HG03139 (cell line): ENCODE results near the gene ACTR8.

Experiments used
- ATAC-seq: cut with Tn5 transposase; IDR thresholded peaks from one replicate; pipeline ENCODE4 v1.9.1; 2021; ENCODE audit not compliant: unreplicated experiment

The ACTR8 gene

DNA sequence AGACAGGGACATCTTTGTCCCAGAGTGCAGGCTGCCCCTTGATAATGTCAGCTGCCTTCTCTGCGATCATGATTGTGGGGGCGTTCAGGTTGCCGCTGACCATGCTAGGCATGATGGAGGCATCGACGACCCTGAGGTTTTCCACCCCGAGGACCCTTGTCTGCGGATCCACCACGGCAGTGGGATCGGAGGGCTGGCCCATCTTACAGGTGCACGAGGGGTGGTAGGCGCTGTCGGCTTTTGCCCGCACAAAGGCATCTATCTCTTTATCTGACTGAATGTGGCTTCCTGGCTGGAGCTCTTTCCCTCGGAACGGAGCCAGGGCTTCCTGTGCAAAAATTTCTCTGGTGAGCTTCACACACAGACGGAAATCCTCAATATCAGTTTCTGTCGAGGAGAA lies 64.1 kb downstream of the ACTR8 start:
- no peak for ATAC-seq

DNA sequence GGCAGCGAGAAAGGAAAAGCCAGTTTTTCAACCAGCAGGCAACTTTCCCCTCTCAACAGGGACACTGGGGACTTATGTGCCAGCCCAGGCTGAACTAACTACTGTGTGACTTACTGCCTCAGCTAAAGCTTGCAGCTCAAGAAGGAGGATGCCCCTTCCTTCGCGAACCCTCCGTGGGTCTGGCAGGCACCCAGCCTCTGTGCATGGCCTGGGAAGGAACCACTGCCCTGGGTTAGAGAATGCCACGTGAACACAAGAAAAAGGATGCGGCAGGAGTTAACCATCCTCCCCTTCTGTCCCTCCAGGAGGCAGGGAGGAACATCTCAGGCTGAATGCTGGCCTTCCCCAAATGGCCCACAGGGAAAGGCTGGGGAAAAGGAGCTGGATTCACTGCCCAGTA lies 64.7 kb downstream of the ACTR8 start:
- ATAC-seq = no peak
